ENCODE measurements around the gene DCHS2.

DNA sequence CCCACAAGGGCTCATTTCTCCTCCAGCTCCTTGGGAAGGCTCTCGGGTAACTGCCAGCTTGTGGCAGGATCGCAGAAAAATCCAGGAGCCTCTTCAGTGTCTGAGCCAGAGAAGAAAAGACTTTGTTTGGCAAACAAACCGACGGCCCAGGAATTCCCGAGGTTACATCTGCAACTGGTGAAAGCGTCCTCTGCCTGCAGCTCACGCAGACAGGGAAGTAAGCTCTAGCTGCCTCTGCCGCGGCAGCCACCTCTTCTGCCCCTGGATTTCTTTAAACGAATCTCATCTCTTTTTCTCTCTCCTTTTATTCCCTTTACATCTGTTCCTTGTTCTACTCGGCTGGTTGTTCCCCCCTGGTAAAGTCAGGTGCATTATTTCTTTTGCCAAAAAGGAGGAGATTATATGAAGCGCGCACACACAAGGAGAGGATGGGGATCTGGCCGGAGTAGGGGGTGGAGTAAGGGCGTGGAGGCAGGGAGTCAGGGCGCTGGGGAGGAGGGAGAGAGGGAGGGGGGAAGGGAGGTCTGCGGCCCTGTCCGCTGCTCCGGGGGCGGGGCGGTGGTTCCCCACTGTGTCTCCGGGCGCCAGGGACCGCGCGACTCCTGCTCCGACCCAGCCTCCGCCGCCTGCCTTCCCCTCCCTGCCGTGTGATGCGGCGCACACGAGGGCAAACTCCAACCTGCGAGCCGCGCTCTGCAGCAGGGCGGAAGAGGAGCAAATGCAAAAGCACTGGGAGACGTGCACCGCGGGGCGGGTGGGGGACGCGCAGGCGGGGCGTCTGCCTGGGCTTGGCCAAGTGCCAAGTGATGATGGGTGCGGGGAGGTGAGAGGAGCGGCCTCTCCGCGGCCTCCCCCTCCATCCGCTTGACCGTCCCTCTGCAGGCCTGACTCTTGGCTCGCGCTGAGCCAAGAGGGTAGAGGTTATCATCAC is at the start of gene DCHS2:
- TF ChIP-seq POLR2A (IDR thresholded peaks at IDR 0.05; ENCODE audit: low read length): no peak
- TF ChIP-seq GATA1 (IDR thresholded peaks at IDR 0.05; ENCODE audit: low read depth, low read length): no peak
